ENCODE data around the gene BANK1.
A peak's percentile ranks its signal among the peaks of the same experiment; 100 is the strongest.

BANK1 gene

GRCh38 chr4:101853691-101854090 lies 63.2 kb downstream of the BANK1 start:
- DNase-seq (ENCODE audit: low read depth), result no peak
- no peak overlapping the region for H3K4me3 ChIP-seq (ENCODE audit: low read length)
- no peak for TF ChIP-seq CTCF (IDR thresholded peaks at IDR 0.05; ENCODE audit: insufficient read depth, low read depth, low read length, missing control alignments)

GRCh38 chr4:101855239-101855638 lies 64.7 kb downstream of the BANK1 start:
- no peak for DNase-seq (ENCODE audit: low read depth)
- no peak for TF ChIP-seq CTCF (IDR thresholded peaks at IDR 0.05; ENCODE audit: insufficient read depth, low read depth, low read length, missing control alignments)
- no peak overlapping the region for H3K4me3 ChIP-seq (ENCODE audit: low read length)

- DNase-seq (ENCODE audit: low read depth), result no peak
- no peak for TF ChIP-seq CTCF (IDR thresholded peaks at IDR 0.05; ENCODE audit: insufficient read depth, low read depth, low read length, missing control alignments)
- H3K4me3 ChIP-seq (ENCODE audit: low read length), result no peak overlapping the region
These were observed 65.6 kb downstream of the BANK1 start for GRCh38 chr4:101856149-101856548.

- no peak for TF ChIP-seq CTCF (IDR thresholded peaks at IDR 0.05; ENCODE audit: insufficient read depth, low read depth, low read length, missing control alignments)
- DNase-seq (ENCODE audit: low read depth), result no peak
These were observed 66.6 kb downstream of the BANK1 start for GRCh38 chr4:101857176-101857575.

GRCh38 chr4:101858641-101859040 lies 68.1 kb downstream of the BANK1 start:
- TF ChIP-seq CTCF (IDR thresholded peaks at IDR 0.05; ENCODE audit: insufficient read depth, low read depth, low read length, missing control alignments), result no peak
- no peak for DNase-seq (ENCODE audit: low read depth)
- no peak overlapping the region for H3K4me3 ChIP-seq (ENCODE audit: low read length)

More at GRCh38 chr4:101857176-101857575, 66.6 kb downstream of the BANK1 start:
- H3K4me3 ChIP-seq (ENCODE audit: low read length), result no peak overlapping the region

- H3K4me3 ChIP-seq (ENCODE audit: low read length), result no peak overlapping the region
- TF ChIP-seq CTCF (IDR thresholded peaks at IDR 0.05; ENCODE audit: insufficient read depth, low read depth, low read length, missing control alignments), result no peak
- DNase-seq (ENCODE audit: low read depth), result no peak
These were observed 72.1 kb downstream of the BANK1 start for GRCh38 chr4:101862595-101862994.

GRCh38 chr4:101864660-101865059 lies 74.1 kb downstream of the BANK1 start:
- H3K4me3 ChIP-seq (ENCODE audit: low read length), result no peak overlapping the region
- DNase-seq (ENCODE audit: low read depth), result peak; percentile 73
- TF ChIP-seq CTCF (IDR thresholded peaks at IDR 0.05; ENCODE audit: insufficient read depth, low read depth, low read length, missing control alignments), result no peak
